GM18511 (cell line): Measurements from ENCODE around the gene LIPT1.
"Not testable (repeated sequence)": the region's sequence is repeated elsewhere in the genome, so short reads cannot be mapped to it uniquely, and the experiment has no call there.

ENCODE experiments used
- ATAC-seq: cut with Tn5 transposase; IDR thresholded peaks from one replicate; pipeline ENCODE4 v1.9.1; 2021; ENCODE audit warnings: mild to moderate bottlenecking, moderate library complexity; ENCODE audit not compliant: unreplicated experiment

Gene LIPT1

DNA sequence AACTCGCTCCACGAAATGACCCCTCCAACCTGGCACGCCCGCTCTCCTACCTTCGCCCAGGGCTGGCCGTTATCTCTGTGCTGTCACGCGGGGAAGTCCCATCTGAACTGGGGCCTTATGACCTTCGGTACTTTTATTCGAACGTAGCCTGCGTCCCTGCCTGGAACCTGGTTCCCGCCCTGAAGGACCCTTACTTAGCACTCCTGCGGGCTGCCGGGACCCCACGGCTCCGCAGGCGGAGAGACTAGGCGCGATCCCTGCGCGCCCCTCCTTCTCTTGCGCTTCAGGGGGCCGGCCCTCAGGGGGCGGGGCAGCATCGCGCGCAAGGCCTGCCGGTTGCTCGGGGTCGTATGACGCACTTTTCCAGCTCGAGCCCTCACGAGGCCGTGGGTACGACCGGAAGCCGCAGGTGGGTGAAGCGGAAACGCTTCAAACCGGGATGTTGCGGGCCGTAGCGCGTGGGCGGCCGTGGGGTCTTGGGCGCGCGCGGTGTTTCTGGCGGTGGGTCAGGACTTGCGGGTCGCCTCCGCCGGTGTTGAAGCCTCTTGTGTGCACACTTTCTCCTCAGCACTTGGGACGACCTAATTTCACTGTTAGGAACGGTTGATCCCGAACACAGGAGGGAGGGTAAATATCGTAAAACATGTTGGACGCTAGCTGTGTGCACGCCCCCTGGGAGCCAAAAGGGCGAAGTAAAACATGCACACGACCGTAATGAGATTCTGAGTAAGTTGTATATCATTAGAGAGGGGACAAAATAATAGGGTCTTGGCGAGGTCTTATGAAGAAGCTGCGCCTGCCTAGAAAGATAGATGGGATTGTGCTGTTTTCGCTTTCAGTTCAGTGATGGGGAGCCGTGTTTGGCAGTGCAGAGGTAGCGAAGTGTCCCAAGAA, at the start of gene LIPT1, which contains the start of gene TSGA10:
TSS of gene LIPT1 (plus strand) at position 325 of the 894 bp plus-strand sequence. CDS start 6,991 bp downstream, outside the sequence.
TSS of gene TSGA10 (minus strand) at position 300 of the 894 bp plus-strand sequence. CDS start 45,503 bp downstream, outside the sequence.
- peak; percentile 98 for ATAC-seq

DNA sequence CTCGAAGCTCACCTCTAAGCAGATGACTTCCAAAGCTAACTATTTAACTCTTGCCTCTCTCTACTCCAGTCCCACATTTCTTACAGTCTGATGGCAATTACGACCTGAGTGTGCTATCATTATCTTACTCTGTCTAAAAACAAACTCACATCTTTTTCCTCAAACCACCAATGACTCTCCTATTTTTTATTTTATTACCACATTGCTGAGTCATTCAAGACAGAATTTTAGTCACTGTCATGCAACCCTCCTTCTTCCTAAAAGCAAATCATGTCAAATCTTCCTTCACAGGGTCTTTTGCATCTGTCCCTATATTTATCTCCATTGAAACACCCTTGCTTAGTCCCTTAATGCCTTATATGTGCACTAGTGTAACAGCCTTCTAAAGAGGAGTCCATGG, 47.9 kb upstream of the LIPT1 start:
- no peak for ATAC-seq

DNA sequence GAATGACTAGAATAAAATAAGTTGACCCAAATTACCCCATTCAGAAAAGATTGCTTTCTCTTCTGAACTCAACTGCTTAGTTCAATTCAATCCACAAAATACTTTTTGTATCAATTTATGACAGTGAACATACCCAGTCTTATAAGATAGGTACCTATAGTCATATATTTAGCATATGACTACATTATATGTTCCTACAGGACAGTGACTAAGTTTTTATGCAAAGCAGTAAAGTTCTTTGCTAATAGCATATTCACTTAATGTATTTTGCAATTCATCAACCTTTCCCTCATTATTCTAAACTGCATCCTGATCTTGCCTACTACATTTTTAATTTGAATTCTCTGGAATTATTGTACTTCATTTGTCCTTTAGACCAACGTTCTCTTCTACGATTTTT, 43.5 kb upstream of the LIPT1 start:
- no peak for ATAC-seq

DNA sequence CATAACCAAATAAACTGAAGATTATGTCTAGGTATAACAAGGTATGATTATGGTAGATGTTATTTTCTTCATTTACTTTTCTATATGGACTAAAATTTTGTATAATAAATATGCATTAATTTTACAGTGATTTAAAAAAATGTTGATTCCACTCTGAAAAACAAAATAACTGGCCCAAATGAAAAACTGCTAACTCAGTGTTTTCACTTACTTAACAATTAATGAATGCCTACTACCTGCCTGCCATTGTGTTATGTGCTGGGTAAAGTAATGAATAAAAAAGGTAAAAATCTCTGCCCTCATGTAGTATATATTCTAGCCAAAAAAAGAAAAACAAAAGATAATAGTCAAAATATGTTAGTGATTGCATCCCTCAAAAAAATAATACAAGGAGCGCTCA, 42.8 kb upstream of the LIPT1 start:
- ATAC-seq: no peak

DNA sequence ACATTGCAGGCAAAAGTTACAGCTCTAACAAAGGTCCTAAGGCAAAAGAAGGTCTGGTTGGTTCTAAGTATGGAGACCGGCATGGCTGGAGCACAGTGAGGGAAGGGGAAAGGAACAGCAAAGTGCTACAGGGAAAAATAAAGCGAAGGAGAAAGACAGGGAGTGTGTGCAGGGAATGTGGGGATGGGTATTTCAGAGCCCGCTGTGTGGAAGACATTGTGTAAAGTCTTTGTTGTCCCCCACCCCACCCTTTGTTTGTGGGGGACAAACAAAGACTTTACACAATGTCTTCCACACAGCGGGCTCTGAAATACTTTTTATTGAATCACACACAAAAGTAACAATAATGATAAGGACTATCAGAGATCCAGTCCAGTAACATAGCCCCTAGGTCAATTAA, 42.1 kb upstream of the LIPT1 start:
- no peak for ATAC-seq

DNA sequence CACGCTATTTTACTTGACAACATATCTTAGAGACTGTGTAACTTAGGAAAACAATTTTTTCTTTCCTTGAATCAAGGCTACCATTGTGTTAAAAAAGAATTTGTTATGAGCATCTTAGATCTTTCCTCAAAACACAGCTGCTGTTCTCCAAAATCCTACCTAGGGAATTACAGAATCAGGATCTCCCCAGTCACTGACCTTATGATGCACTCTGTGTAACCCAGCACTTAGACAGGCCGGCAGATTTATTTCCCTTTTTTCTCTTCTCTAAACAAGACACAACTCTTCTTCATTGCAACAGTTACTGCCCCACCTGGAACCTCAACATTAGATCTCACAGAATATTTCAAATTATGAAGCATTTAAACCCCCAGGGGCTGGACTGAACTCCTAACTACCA, 26.8 kb upstream of the LIPT1 start:
- no peak for ATAC-seq

DNA sequence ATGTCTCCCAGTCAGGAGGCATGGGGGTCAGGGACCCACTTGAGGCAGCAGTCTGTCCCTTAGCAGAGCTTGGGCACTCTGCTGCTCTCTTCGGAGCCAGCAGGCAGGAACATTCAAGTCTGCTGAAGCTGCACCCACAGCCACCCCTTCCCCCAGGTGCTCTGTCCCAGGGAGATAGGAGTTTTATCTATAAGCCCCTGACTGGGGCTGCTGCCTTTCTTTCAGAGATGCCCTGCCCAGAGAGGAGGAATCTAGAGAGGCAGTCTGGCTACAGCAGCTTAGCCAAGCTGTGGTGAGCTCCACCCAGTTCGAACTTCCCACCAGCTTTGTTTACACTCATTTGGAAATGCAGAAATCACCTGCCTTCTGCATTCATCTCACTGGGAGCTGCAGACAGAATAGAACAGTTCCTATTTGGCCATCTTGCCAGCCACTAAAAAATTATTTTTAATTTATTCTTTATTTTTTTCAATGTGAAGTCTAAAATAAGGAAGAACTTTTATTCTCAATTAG, 19.7 kb upstream of the LIPT1 start:
- not testable (repeated sequence) for ATAC-seq

DNA sequence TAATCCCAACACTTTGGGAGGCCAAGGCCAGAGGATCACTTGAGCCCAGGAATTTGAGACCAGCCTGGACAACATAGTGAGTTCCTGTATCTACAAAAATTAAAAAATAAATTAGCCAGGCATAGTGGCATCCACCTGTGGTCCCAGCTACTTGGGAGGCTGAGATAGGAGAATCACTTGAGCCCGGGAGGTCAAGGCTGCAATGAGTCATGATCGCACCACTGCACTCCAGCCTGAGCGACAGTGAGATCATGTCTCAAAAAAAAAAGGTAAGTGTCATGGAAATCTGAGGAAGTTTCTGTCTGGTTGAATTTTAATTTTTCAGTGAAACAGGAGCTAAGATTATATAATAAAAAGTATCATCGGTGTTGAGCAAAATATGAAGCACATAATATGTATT, 15.8 kb upstream of the LIPT1 start:
- ATAC-seq: no peak

DNA sequence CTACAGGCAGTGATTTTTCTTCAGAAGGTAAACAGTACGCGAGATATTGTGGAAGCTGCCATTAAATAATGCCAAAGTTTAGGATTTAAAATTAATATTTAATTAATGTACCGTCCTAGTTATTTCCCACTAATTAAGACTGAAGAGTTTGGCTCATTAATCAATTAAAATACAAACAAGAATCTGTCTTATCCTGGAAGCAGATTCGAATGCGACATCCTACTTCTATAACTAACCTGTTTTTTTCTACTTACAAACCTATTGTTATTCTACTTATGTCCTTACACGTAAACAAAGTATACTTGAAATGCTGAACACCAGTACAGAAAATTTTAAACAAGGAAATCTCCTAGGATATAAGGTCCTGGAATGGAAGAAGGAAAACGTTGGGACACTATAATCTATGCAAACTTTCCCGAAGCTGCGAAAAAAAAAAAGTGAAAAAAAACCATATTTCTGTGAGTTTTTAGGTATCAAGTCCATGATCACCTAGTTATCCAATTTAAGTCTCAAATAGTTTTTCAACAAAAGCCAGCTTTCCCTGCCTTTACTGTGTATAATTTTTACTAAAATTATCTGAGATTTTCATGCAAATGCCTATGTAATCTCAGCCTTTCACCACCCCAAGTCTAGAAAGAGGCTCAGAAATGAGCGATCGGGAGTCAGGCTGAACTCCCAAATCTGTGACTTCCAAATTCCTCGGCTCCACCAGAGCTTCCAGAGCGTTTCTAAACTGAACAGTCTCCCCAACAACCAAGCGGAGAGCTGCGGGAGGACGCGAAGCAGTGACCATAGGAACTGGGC, 14.5 kb upstream of the LIPT1 start:
- ATAC-seq: no peak

DNA sequence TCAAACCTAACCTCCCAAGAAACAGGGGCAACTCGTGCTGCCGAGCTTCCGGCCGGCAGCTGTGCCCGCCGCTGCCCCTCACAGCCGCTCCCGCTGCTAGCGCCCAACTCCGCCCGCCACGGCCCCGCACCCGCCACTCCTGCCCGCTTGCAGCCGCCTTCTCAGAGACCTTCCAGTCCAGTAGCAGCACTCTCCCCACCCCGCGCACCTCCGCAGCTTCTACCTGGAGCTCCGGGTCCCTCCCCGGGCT, 14.0 kb upstream of the LIPT1 start:
- ATAC-seq: peak; percentile 43

DNA sequence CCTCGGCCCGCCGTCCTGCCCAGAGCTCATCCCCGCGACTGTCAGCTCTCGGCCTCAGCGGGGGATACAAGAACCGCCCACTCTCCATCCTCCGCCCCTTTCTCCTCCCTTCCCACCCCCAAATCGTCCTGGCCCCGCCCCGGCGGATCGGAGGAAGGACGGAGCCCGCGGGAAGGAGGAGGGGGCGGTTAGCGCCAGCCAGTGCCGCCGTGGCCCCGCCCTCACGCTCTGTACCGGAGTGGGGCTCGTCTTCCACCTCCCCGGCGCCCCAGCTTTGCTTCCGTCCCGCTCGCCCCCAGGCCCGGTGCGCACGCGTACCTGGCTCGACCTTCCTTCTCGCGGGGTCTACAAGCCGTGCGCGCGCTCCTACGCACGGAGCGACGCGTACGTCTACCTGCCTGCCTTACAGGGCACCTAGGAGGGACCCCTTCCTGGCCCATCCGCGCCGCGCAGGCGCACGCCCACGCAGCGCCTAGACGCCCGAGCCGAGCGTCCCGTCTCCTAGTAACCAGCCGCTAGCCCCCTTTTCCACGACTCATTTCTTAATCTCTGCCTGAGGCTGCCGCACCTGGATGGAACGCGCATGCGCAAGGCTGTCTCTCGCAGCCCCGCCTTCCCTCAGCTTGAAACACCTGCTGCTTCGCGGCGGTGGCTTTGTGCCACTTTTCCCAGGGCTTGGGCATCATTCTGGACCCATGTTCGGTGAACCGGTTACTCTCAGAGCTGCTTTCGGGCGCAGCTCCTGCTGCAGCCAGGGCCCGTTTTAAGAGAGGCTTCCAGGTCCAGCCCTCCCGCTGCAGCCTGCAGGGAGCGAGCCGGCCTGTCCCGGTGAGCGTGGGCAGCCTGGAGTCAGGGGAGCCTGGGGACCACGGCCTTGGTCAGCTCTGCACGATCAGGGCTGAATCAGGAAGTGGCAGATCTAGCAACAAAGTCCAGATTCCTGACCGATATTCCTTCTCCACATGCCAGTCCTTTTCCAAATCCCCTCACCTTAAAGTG, 13.4 kb upstream of the LIPT1 start, which contains the start of gene C2orf15:
TSS of gene C2orf15 (plus strand) at position 598 of the 999 bp plus-strand sequence. CDS start 8,852 bp downstream, outside the sequence.
- peak; percentile 89 for ATAC-seq

DNA sequence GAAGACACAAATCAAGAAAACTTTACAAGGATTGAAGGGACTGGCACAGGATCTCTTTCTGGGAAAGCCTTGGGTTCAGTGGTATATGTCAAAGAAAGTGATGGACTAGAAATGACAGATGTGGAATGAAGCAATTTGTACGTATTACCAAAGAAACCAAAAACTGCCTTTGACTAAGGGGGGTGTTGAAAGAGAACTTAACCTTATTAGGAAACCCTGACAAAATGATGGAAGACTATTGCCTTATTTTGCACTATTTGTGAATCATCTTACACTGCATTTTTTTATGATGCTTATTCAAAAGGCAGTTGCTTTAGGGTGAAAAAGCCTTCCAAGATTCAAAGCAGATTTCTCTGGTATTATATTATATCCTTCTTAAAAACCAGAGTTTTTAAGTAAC, 4.1 kb upstream of the LIPT1 start:
- no peak for ATAC-seq

DNA sequence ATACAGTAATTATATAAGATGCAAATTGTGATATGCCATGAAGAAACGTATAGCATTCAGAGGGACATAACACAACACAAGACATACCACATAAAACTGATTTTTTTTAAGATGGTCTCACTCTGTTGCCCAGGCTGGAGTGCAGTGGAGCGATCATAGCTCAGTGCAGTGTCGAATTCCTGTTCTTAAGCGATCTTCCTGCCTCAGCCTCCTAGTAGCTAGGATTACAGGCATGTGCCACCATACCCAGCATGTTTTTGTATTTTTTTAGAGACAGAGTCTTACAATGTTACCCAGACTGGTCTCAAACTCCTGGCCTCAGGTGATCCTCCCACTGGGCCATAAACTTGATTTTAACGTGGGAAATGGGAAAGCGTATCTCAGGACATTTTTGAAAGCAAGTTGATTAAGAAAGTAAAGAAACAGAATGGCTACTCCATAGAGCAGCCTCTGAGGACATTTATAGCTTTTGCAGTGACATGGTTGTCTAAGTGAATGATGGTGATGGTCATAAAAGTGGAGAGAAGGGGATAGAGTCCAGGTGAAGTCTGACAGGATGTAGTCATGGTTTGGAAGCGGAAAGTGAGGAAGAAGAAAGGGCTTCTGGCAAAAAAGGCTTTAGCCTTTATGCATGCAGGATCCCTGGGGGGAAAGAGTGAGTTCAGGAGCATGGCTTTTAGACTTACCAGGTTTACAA, 2.4 kb upstream of the LIPT1 start:
- no peak for ATAC-seq

DNA sequence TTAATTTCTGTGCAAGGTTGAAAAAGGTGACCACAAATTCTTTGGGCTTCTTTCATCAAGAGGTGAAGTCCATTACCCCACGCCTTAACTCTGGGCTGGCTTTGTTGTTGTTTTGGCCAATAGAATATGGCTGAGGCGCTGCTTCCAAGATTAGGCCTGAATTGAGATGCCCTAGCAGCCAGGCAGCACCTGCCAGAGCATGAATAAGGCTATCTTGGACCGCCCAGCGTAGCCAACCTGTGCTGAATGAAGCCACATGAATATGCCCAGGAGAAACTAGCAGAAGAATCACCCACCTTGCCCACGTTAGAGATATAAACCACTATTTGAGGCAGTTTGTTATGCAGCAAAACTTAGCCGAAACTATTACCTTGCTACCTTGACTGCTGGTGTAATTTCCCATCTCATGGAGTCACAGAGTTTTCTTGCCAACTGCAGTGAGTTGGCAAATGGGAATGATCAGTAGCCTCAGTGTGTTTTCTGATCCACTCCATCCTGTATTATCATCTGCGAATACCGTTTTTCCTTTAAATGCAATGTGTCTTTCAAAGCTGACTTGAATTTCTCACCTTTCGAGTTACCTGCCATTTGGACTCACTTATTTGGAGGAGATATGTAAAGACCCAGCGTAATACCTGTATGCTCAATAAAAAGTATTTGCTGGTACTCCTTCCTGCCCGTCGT, 704 bp upstream of the LIPT1 start:
- ATAC-seq: no peak

DNA sequence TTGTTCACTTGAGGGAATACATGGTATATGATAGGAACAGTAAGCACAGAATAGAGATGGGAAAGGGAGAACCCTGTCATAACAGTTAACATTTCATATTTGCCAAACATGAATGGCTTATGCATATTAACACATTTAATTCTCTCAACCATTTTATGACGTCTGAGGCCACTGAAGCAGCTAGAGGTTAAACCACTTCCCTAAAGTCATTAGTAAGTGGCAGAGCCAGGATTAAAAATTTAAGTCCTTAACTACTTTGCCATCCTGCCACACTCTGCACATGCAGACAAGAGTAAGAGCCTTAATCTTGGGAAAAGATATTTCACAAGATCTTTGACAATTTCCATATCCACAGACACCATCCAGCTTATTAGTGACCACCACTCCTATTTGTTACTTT, 2.1 kb downstream of the LIPT1 start:
- ATAC-seq: no peak

DNA sequence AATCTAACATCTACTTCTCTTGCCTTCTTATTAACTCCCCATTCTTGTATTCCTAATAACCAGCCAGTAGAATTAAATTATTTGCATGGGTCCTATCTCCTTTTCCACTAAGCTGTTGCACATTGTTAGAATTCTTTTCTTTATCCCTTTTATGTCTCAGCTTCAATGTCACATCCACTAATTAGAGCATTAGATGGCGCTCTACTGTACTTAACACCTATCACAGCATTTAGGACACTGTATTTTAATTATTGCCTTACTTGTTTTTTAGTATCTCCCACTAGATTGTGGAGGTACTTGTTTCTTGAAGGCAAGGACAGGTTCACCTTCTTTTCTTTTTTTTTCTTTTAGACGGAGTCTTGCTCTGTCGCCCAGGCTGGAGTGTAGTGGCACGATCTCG, 3.8 kb downstream of the LIPT1 start:
- ATAC-seq: no peak

DNA sequence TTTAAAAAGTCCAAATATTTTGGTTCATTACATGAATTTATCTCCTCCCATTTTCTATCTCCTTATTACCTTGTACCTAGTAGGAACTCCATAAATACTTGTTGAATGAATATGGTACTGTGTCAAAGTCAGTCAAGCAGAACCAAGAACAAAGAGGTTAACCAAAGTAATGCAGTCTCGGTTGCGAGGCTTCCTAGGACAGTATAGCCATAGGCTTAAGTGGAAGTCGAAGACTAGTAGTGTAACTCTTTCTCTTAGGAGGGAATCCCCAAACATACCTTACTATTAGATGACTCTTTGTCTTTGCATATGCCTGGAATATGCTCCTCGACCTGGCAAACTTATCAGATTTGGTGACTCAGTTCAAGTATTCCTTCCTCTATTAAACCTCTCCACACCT, 4.8 kb downstream of the LIPT1 start:
- ATAC-seq: no peak

DNA sequence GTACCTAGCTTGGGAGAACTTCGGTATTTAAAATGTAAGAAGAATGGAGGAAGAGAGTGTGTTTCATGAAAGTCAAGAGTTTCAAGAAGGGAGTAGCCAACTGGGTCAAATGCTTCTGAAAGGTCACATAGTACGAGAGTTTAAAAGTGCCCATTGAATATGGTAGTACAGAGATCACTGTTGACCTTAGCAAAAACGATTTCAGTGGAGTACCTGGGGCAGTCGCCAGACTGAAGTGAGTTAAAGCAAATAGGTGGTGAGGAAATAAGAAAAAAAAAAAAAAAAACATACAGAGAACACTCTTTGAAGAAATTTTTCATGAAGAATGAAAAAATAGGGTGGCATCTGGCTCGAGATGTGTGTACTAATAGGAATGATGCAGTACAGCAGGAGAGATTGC, 11.5 kb downstream of the LIPT1 start:
- ATAC-seq: no peak

DNA sequence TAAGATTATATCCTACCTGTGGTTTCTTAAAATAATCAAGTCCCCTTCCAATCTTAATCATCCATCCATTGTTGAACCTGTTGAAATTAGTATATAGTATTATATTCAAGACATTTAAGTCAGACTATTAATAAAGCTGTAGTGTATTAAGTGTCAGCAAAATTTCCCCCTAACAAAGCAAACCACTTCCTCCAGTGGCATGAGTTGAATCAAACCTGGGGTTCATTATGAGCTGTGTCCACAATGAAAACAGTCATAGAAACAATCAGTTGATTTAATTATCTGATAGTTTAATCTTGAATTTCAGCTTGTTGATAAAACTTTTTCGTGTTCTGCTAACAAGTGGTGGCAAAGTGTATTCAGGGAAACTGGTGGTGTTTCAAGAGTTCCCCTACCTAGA, 14.8 kb downstream of the LIPT1 start:
- ATAC-seq: no peak
